ENCODE results near the gene RNF207.

Gene RNF207

DNA sequence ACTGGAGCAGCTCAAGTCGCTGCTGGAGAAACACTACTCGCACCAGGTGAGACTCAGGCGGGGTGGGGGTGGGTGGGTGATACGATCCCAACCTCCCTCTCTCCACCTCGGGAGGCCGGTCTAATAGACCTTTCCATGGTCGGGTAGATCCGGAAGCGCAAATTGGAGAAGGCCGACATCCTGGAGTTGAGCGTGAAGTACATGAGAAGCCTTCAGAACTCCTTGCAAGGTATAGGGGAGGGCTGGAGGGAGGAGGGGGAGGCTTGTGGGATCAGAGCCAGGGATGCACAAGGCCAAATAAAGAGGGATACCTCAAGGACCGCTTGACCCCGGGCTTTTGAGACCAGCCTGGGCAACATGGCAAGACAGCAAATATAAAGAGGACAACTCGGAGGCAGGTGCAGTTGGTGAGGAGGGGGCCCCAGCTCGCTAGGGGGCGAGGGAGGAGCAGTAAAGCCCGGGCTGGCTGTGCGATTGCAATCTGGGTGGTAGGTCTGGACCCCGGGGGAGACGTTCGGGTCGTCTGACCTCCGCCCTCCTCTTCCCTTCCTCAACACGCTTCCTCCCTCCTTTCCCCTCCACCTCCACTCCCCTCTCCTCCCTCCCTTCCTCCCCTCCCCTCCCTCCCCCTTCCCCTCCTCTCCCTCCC lies 38.6 kb downstream of the RNF207 start:
- TF ChIP-seq FOXM1 (IDR thresholded peaks at IDR 0.05; ENCODE audit: borderline replicate concordance, low read depth), result no peak
- TF ChIP-seq, protein P1, sequence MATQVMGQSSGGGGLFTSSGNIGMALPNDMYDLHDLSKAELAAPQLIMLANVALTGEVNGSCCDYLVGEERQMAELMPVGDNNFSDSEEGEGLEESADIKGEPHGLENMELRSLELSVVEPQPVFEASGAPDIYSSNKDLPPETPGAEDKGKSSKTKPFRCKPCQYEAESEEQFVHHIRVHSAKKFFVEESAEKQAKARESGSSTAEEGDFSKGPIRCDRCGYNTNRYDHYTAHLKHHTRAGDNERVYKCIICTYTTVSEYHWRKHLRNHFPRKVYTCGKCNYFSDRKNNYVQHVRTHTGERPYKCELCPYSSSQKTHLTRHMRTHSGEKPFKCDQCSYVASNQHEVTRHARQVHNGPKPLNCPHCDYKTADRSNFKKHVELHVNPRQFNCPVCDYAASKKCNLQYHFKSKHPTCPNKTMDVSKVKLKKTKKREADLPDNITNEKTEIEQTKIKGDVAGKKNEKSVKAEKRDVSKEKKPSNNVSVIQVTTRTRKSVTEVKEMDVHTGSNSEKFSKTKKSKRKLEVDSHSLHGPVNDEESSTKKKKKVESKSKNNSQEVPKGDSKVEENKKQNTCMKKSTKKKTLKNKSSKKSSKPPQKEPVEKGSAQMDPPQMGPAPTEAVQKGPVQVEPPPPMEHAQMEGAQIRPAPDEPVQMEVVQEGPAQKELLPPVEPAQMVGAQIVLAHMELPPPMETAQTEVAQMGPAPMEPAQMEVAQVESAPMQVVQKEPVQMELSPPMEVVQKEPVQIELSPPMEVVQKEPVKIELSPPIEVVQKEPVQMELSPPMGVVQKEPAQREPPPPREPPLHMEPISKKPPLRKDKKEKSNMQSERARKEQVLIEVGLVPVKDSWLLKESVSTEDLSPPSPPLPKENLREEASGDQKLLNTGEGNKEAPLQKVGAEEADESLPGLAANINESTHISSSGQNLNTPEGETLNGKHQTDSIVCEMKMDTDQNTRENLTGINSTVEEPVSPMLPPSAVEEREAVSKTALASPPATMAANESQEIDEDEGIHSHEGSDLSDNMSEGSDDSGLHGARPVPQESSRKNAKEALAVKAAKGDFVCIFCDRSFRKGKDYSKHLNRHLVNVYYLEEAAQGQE (IDR thresholded peaks at IDR 0.05; ENCODE audit: low read depth), result peak; percentile 19; the same call in 1 of the 2 replicates

DNA sequence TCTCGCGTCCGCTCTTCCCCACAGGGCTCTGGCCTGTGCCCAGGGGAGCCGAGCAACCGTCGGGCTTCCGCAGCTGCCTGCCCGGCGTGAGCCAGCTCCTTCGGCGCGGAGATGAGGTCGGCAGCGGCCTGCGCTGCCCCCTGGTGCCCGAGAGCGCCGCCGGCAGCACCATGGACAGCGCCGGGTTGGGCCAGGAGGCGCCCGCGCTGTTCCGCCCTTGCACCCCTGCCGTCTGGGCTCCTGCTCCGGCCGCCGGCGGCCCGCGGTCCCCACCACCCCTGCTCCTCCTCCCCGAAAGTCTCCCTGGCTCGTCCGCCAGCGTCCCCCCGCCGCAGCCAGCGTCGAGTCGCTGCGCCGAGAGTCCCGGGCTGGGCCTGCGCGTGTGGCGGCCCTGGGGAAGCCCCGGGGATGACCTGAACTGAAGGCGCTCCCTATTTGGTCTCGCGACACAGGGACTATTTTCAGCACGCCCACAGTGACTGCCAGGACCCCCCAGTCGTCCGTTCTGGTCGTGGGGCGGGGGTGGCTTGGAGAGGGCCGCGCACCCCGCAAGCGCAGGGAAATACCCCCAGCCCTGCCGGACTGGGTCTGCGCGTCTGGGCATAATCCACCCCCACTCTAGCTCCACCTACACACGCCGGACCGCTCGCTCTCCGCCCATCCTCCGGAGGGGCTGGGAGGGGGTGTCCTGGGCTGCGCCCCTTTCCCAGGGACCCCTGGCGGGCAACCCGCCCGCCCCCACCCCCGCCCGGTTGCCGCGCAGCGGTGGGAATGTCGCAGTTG lies 39.4 kb downstream of the RNF207 start:
- TF ChIP-seq CREB1 (IDR thresholded peaks at IDR 0.05; ENCODE audit: low read depth) (no peak), EP300 (IDR thresholded peaks at IDR 0.05; ENCODE audit: borderline replicate concordance) (peak; percentile 31), YY1 (IDR thresholded peaks at IDR 0.05; ENCODE audit: low read depth) (no peak), ZBTB7A (IDR thresholded peaks at IDR 0.05; ENCODE audit: low read depth) (no peak; the same call in 1 of the 2 replicates), TEAD4 (IDR thresholded peaks at IDR 0.05) (no peak), EGR1 (IDR thresholded peaks at IDR 0.05) (no peak), TCF12 (IDR thresholded peaks at IDR 0.05; ENCODE audit: low read depth) (peak; percentile 44; the same call in 1 of the 2 replicates), CEBPB (IDR thresholded peaks at IDR 0.05) (no peak), NFIC (IDR thresholded peaks at IDR 0.05) (no peak; the same call in 1 of the 2 replicates), TAF1 (IDR thresholded peaks at IDR 0.05; ENCODE audit: low read depth) (no peak), RAD21 (IDR thresholded peaks at IDR 0.05; ENCODE audit: low read depth) (peak; percentile 79), FOXM1 (IDR thresholded peaks at IDR 0.05; ENCODE audit: borderline replicate concordance, low read depth) (no peak)
- TF ChIP-seq, protein P1 (IDR thresholded peaks at IDR 0.05; ENCODE audit: low read depth), result peak; percentile 97
- TF ChIP-seq, protein P2, sequence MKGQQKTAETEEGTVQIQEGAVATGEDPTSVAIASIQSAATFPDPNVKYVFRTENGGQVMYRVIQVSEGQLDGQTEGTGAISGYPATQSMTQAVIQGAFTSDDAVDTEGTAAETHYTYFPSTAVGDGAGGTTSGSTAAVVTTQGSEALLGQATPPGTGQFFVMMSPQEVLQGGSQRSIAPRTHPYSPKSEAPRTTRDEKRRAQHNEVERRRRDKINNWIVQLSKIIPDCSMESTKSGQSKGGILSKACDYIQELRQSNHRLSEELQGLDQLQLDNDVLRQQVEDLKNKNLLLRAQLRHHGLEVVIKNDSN (IDR thresholded peaks at IDR 0.05), result 0 out of 2 replicates have a peak, but pooled peaks have one; percentile 19
- TF ChIP-seq, protein P3, sequence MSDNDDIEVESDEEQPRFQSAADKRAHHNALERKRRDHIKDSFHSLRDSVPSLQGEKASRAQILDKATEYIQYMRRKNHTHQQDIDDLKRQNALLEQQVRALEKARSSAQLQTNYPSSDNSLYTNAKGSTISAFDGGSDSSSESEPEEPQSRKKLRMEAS (IDR thresholded peaks at IDR 0.05), result peak; percentile 73

DNA sequence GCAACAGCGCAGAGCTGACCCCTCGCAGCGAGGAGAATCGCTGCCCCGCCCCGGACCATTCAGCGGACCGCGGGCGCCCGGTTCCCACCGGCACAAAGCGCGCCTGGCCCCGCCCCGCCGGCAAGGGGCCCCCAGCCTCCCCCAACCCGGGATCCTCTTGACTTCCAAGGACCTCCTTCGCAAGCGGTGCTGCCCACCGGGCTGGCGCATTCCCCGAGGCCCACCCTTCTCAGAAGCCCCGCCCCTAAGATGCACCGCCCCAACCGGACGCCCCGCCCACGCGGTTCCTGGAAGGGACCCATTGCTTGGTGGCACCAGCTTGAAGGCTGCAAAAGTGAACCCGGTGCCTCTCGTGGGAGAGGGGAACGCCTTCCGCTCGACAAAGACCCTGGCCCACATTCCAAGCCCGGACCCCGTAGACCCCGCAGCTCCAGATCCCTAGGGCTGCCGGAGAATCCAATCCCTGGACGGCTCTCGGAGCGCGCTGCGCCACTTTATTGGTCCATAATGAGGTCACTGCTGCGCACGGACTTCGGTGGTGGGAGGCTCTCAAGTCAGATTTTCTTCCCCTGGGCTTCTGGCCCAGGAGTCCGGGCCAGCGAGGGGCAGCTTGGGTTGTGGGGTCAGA lies 40.1 kb downstream of the RNF207 start:
- TF ChIP-seq TEAD4 (IDR thresholded peaks at IDR 0.05) (no peak), TCF12 (IDR thresholded peaks at IDR 0.05; ENCODE audit: low read depth) (no peak), EP300 (IDR thresholded peaks at IDR 0.05; ENCODE audit: borderline replicate concordance) (no peak), RAD21 (IDR thresholded peaks at IDR 0.05; ENCODE audit: low read depth) (no peak), EGR1 (IDR thresholded peaks at IDR 0.05) (peak; percentile 52; the same call in 1 of the 2 replicates)

DNA sequence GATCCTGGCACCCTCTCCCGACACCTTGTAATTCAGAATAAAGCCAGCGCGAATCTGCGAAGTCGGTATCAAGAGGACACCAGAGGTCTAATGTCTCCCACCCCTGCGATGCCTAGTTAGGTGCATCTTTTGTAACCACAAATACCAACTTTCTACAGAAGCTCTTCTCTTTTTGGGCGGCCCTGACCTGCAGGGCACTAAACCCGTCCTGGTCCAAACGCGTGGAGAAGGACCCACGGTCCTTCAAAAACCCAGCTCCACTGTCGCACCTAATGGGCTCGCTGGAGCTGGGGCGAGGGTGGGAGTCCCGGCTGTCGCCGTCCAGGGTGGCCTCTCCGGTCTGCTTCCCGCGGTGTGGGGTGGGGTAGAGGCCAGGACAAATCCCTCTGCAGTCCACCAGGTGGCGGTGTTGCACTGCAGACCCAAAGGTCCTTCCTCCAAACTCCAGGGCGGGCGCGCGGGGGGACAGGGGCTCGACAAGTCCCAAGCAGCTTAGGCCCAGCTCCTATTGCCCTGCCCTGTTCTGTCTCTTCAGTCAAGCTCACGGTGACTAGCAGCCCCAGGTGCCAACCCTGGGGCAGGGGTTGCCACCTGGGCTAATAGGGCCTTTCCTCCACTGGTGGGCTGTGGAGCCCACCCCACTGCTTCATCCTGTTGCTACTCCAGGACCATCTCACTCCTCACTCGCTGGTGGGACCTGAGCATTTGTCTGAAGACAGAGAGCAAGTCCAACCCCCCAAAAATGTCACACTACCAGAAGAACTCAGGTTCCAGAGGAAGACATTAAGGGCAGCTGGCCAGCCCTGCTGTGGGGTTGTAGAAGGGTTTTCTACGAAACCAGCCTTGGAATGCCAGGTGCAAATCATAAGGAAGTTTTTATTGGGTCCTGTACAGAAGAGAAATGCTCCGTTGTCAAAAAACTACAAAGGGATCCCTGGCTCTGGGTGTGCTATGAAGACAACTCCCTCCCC lies 40.9 kb downstream of the RNF207 start:
- TF ChIP-seq RAD21 (IDR thresholded peaks at IDR 0.05; ENCODE audit: low read depth) (peak; percentile 94), FOXM1 (IDR thresholded peaks at IDR 0.05; ENCODE audit: borderline replicate concordance, low read depth) (no peak), ZBTB7A (IDR thresholded peaks at IDR 0.05; ENCODE audit: low read depth) (peak; percentile 63; the same call in 1 of the 2 replicates), TAF1 (IDR thresholded peaks at IDR 0.05; ENCODE audit: low read depth) (no peak), CREB1 (IDR thresholded peaks at IDR 0.05; ENCODE audit: low read depth) (no peak)
- TF ChIP-seq, protein P1 (IDR thresholded peaks at IDR 0.05; ENCODE audit: low read depth), result no peak
- TF ChIP-seq, protein P2 (IDR thresholded peaks at IDR 0.05), result no peak
